GM19467 (cell line): Measurements from ENCODE around the gene PPM1E.
"Not testable (repeated sequence)": the region's sequence is repeated elsewhere in the genome, so short reads cannot be mapped to it uniquely, and the experiment has no call there.

Experiments
- ATAC-seq: cut with Tn5 transposase; IDR thresholded peaks from one replicate; pipeline ENCODE4 v1.9.1; 2021; ENCODE audit warnings: mild to moderate bottlenecking, moderate library complexity; ENCODE audit not compliant: unreplicated experiment

PPM1E gene

DNA sequence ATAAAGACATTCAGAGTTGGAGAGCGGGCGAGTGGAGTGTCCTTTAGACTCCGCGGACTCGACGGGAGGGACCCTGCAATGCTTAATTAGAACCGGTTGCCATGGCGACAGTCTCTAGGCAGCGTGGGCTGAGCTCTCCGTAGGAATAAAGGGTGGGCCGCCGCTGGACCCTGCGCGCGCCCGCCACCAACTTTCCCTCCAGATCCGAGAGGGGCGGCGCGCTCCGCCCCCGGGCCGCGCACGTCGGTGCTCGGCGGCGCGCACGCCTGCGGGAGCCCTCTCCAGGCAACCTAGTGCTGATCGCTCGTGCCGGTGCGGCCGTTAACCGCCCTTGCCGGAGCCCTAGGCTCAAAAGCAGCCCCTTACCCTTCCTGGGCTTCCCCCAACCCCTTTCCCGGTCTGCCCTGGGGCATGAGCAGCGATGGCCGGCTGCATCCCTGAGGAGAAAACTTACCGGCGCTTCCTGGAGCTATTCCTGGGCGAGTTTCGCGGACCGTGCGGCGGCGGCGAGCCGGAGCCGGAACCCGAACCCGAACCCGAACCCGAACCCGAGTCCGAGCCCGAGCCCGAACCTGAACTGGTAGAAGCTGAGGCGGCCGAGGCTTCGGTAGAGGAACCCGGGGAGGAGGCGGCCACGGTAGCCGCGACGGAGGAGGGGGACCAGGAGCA lies at the start of gene PPM1E:
PPM1E (plus strand) TSS at position 278 of the 669 bp plus-strand sequence.
- ATAC-seq, result no peak

GRCh38 chr17:58706351-58707140 lies 49.1 kb upstream of the PPM1E start:
- ATAC-seq, result no peak

GRCh38 chr17:58710948-58711552 lies 44.6 kb upstream of the PPM1E start:
- no peak for ATAC-seq

DNA sequence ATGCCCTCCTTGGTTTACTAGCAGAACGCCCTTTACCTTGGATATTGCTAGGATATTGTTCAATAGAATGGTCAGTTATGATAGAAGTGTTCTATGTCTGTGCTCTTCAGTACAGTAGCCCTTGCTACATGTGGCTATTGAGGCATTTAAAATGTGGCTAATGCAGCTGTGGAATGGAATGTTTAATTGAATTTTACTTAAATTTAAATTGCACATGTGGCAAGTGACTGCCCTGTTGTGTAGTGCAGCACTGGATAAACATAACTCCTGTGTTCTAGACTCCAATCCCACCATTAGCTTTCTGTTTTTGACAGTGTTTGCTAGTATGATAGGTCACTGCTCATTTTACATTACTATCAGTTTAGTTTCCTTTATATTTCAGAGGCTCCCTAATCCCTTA lies 33.4 kb upstream of the PPM1E start:
- ATAC-seq, result no peak

- ATAC-seq, result no peak
Observed at GRCh38 chr17:58722696-58723095, 33.0 kb upstream of the PPM1E start.

- ATAC-seq, result no peak
Observed at GRCh38 chr17:58728798-58729197, 26.9 kb upstream of the PPM1E start.

GRCh38 chr17:58730937-58731336 lies 24.7 kb upstream of the PPM1E start:
- no peak for ATAC-seq

GRCh38 chr17:58734040-58734439 lies 21.6 kb upstream of the PPM1E start:
- no peak for ATAC-seq

DNA sequence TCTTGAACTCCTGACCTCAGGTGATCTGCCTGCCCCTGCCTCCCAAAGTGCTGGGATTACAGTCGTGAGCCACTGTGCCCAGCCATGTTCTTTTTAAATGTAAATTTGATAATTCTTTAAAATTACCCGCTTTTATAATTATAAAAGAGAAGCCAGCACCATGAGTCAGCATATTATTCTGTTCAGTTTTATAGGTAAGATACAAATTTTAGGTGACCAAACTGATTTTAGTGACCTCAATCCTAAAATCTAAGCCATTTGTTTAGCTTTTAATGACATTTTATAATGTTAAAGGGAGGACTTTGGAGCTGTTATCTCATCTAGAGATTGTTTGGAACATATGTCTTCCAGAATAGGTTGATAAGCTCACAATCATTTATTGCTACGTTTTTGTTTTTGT lies 20.8 kb upstream of the PPM1E start:
- no peak for ATAC-seq

DNA sequence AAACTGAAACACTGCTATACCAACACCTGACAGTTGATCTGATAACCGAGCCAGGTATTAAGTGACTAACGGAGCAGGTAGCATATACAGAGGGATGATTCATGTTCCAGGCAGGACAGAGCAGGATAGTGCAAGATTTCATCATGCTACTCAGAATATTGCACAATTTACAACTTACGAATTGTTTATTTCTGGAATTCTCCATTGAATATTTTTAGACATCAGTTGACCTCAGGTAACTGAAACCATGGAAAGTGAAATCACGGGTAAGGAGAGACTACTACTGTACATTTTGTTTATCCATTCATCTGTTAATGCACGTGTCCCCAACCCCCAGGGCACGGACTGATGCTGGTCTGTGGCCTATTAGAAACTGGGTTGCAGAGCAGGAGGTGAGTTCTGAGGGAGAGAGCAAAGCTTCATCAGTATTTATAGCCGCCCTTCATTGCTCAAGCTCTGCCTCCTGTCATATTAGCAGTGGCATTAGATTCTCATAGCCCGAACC lies 14.5 kb upstream of the PPM1E start:
- ATAC-seq, result no peak

DNA sequence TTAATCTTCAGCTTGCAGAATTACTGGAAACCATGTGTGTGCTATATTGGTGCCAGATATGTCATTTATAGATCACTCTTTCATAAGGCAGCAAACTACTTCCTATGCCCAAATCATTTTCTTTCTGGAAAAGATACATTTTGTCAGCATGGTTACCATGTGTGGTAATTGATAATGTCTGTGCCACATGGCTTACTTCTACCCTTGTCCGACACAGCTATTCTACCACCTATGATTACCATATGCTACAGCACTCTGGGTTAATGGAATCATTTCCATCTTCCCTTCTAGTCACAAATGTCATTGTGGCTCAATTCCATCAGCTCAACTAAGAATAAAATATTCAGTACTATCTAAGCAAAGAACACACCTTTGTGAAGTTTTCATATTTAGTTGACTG lies 8.0 kb upstream of the PPM1E start:
- no peak for ATAC-seq

GRCh38 chr17:58749627-58750026 lies 6.0 kb upstream of the PPM1E start:
- not testable (repeated sequence) for ATAC-seq

- no peak for ATAC-seq
Observed at GRCh38 chr17:58753026-58753425, 2.6 kb upstream of the PPM1E start.

DNA sequence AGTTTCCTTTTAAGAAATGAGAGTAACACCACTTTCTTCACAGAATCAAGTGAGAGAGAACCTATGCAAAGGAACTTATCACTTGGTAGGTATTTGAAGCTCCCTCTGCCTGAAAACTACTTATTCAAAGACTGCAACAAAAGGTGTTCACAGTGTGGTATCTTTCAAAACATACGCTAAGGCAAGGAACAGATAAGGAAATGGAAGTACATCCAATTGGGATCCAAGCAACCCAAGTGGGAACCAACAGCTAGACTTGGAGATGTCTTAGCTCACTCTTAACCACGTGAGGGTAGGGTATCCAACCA lies 431 bp upstream of the PPM1E start:
- no peak for ATAC-seq

DNA sequence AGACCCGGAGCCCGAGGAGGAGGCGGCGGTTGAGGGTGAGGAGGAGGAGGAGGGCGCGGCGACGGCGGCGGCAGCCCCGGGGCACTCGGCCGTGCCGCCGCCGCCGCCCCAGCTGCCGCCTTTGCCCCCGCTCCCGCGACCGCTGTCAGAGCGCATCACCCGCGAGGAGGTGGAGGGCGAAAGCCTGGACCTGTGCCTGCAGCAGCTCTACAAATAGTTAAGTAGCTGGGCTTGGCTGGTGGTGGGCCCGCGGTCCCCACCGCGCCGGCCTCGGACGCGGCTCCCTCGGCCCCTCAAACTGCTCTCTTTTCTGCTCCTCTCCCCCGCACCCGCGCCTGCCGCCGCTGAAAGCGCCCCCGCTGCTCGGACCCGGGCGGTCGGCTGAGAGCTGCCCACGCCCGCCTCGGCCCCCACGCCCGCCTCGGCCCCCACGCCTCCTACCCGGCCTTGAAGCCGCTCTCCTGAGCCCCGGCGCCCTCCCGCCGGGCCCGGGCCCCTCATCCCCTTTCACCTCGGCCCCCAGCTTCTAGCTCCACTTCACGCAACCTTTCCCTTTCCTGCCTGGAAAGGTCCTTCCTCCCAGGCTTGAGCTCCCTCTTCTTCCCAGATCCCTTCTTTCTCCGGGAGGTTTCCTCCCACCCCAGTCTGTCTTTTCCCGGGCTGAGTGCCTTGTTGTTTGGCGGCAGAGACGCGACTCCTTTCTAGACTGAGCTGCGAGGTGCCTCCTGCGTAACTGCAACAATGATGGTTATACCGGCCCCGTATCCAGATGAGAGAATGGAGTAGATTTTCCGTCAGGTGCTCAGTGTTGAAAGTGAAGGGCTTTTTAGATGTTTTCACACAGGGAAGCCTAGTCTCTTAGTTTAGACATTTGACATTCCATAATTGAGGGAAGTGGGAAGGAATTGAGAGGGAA lies 850 bp downstream of the PPM1E start:
- no peak for ATAC-seq

DNA sequence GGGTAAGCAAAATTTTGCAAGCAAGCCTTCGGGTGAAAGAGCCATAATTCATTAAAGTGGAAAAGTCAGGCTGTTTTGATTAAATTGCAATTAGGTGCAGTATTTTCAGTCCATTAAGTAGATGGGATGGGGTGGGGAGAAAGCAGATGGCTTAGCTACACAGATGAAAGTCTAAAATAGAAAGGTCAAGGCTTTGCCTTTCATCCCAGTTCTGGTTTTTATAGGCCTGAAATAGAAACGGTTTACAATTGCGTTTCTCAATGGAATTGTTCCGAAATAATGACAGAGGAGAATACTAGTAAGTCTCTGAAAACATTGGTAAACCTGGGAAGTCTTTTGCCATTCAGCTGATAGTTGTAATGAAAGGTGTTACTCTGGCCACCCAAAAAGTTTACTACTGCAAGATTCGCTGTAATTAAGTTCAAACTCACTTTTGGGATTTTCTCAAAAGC lies 1.5 kb downstream of the PPM1E start:
- no peak for ATAC-seq

GRCh38 chr17:58758890-58759289 lies 3.2 kb downstream of the PPM1E start:
- no peak for ATAC-seq

DNA sequence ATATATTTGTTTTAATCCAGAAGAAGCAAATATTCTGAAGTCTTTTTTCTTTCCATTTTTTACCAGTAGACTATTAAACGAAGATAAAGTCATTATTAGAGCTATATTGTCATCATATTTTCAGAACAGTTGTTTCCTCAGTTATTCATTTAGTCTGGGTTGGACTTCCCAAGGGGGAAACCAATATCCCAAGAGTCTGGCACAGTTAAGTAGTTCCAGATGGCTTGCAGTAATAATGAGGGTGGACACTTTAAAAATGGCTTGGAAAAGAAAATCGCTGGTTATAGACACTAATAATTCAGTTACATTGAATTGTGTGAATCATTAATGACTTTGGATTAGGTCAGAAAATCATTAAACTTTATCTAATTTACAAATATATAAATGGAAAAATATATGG lies 3.9 kb downstream of the PPM1E start:
- no peak for ATAC-seq

DNA sequence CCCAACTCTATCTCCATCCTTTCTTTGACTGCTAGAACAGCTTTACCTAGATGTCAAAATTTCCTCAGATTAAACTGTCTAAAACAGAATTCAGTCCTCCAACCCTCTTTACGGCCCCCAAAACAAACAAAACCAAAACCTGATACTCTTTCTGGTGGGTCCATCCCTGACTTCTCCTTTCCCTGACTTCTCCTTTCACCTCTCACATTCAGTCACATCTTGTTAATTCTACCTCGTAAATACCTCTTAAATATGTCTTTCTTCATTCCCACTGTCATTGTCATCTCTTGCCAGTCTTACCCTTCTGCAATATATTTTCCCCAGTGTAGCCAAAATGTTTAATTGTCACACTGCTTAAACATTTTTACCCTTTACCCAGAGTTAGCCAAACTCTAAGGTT lies 4.6 kb downstream of the PPM1E start:
- ATAC-seq, result no peak

DNA sequence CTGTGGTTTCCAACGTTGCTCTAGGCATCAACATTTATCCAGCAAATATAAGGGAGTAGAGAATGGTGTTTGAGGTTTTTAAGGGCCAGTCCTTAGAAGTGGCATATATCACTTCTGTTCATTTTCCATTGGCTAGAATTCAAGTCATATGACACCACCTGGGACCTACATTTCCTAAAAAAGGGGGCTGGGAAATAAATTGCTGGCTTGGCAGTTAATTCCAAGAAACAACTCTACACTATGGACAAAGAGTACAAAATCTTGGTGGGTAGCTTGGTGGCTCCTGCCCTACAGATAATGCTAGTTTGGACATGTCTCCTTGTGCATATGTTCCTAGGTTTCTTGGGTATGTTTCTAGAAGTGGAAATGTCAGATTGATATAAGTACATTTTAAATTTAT lies 7.6 kb downstream of the PPM1E start:
- no peak for ATAC-seq

DNA sequence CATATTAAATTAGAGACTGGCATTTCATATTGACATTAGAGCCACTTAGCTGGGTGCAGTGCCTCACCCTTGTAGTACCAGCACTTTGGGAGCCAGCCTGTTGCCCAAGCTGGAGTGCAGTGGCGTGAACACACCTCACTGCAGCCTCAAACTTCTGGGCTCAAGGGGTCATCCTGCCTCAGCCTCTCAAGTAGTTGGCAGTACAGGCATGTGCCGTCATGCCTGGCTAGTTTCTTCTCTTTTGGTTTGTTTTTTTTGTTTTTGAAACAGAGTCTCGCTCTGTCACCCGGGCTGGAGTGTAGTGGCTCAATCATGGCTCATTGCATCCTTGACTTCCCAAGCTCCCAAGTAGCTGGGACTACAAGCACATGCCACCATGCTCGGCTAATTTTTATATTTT lies 8.7 kb downstream of the PPM1E start:
- ATAC-seq, result no peak
